ENCODE data around the gene CKAP5.

CKAP5 gene

GRCh38 chr11:46845740-46846509, at the start of gene CKAP5:
Gene CKAP5, minus strand, starts transcription at chr11:46846280. Its CDS starts 25,049 bp downstream, at chr11:46821231.
- DNase-seq (ENCODE audit: low spot score) = peak; percentile 98

- peak; percentile 29 for DNase-seq (ENCODE audit: low spot score)
Observed at GRCh38 chr11:46895821-46896220, 49.7 kb upstream of the CKAP5 start.

GRCh38 chr11:46894961-46895360, 48.9 kb upstream of the CKAP5 start:
- DNase-seq (ENCODE audit: low spot score) = no peak

- DNase-seq (ENCODE audit: low spot score) = no peak
Observed at GRCh38 chr11:46894506-46894905, 48.4 kb upstream of the CKAP5 start.

- DNase-seq (ENCODE audit: low spot score) = no peak
Observed at GRCh38 chr11:46892838-46893237, 46.8 kb upstream of the CKAP5 start.

GRCh38 chr11:46892109-46892508, 46.0 kb upstream of the CKAP5 start:
- no peak for DNase-seq (ENCODE audit: low spot score)

- no peak for DNase-seq (ENCODE audit: low spot score)
Observed at GRCh38 chr11:46890665-46891064, 44.6 kb upstream of the CKAP5 start.

GRCh38 chr11:46889689-46890475, 43.8 kb upstream of the CKAP5 start:
- peak; percentile 77 for DNase-seq (ENCODE audit: low spot score)

- DNase-seq (ENCODE audit: low spot score) = no peak
Observed at GRCh38 chr11:46889251-46889650, 43.2 kb upstream of the CKAP5 start.

- no peak for DNase-seq (ENCODE audit: low spot score)
Observed at GRCh38 chr11:46888636-46889035, 42.6 kb upstream of the CKAP5 start.

GRCh38 chr11:46886211-46886610, 40.1 kb upstream of the CKAP5 start:
- DNase-seq (ENCODE audit: low spot score) = no peak

- no peak for DNase-seq (ENCODE audit: low spot score)
Observed at GRCh38 chr11:46879056-46879585, 33.0 kb upstream of the CKAP5 start.

GRCh38 chr11:46877580-46877979, 31.5 kb upstream of the CKAP5 start:
- no peak for DNase-seq (ENCODE audit: low spot score)

GRCh38 chr11:46876471-46876870, 30.4 kb upstream of the CKAP5 start:
- no peak for DNase-seq (ENCODE audit: low spot score)

- no peak for DNase-seq (ENCODE audit: low spot score)
Observed at GRCh38 chr11:46874586-46874985, 28.5 kb upstream of the CKAP5 start.

- no peak for DNase-seq (ENCODE audit: low spot score)
Observed at GRCh38 chr11:46868912-46869311, 22.8 kb upstream of the CKAP5 start.

- peak; percentile 68 for DNase-seq (ENCODE audit: low spot score)
Observed at GRCh38 chr11:46865340-46865739, 19.3 kb upstream of the CKAP5 start.

- no peak for DNase-seq (ENCODE audit: low spot score)
Observed at GRCh38 chr11:46860218-46860617, 14.1 kb upstream of the CKAP5 start.

- no peak for DNase-seq (ENCODE audit: low spot score)
Observed at GRCh38 chr11:46858920-46859546, 13.0 kb upstream of the CKAP5 start.

GRCh38 chr11:46857666-46858065, 11.6 kb upstream of the CKAP5 start:
- no peak for DNase-seq (ENCODE audit: low spot score)

GRCh38 chr11:46856605-46857343, 10.7 kb upstream of the CKAP5 start:
- no peak for DNase-seq (ENCODE audit: low spot score)

- no peak for DNase-seq (ENCODE audit: low spot score)
Observed at GRCh38 chr11:46855863-46856262, 9.8 kb upstream of the CKAP5 start.

Data from AG20443 (cell line).